ENCODE data around the gene DOK5. TPM values are rescaled to one million over a fixed set of nuclear protein-coding genes. Genes with fewer than 3 reads are reported as not detected.

The DOK5 gene
- total RNA-seq, 2 donors from 2014 or later: 0.14 to 1.2 TPM

- H3K4me1 ChIP-seq (replicated peaks): no peaks in the 10 kb centered on the region
- no peak overlapping the region for H3K4me3 ChIP-seq
- DNase-seq (ENCODE audit: low spot score): no peak
- H3K27ac ChIP-seq: no peak overlapping the region
- H3K9me3 ChIP-seq: no peaks in the 10 kb centered on the region
- TF ChIP-seq POLR2AphosphoS5 (IDR thresholded peaks at IDR 0.05) (no peak), POLR2A (IDR thresholded peaks at IDR 0.05) (no peak)
- TF ChIP-seq, protein P1, sequence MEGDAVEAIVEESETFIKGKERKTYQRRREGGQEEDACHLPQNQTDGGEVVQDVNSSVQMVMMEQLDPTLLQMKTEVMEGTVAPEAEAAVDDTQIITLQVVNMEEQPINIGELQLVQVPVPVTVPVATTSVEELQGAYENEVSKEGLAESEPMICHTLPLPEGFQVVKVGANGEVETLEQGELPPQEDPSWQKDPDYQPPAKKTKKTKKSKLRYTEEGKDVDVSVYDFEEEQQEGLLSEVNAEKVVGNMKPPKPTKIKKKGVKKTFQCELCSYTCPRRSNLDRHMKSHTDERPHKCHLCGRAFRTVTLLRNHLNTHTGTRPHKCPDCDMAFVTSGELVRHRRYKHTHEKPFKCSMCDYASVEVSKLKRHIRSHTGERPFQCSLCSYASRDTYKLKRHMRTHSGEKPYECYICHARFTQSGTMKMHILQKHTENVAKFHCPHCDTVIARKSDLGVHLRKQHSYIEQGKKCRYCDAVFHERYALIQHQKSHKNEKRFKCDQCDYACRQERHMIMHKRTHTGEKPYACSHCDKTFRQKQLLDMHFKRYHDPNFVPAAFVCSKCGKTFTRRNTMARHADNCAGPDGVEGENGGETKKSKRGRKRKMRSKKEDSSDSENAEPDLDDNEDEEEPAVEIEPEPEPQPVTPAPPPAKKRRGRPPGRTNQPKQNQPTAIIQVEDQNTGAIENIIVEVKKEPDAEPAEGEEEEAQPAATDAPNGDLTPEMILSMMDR (IDR thresholded peaks at IDR 0.05): no peak
- intact Hi-C loops (cut with DNase I): no loop called here
- H3K36me3 ChIP-seq: no peaks in the 10 kb centered on the region
- 94% methylated on average over 1 of the region's 1 CpG for WGBS
- no peaks in the 10 kb centered on the region for H3K27me3 ChIP-seq (replicated peaks; ENCODE audit: insufficient read depth)
These were observed 190.4 kb downstream of the DOK5 start for GRCh38 chr20:54665812-54666211.

DNA sequence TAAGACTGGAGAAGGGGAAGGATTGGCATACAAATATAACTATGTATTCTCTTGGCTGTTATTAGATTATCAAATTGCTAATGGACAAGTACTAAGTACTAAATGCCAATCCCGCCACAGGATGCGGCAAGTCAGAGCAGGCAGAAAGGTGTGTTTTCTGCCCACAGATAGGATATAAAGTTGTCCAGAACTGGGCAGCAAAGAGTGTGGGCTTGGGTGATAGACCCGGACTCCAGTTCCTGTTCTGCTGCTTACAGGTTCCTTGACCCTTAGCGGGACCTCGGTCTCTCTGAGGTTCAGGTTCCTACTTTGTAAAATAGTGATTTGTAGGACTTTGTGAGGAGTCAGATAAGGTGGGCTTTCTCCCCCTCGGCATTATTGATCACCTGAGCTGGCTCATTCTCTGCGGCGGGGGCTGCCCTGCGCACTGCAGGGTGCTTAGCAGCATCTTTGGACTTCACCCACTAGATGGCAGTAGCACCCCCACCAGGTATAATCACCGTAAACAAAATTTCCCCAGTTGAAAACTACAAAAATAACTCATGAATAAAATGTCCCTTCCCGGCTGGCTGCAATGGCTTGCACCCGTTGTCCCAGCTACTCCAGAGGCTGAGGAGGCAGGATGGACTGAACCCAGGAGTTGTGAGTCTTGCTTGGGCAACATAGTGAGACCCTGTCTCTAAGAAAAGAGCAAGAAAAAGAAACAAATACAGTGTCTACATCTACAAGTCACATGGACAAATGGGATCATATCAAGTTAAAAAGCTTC lies 193.1 kb downstream of the DOK5 start:
- no peaks in the 10 kb centered on the region for H3K9me3 ChIP-seq
- no peaks in the 10 kb centered on the region for H3K4me1 ChIP-seq (replicated peaks)
- no peaks in the 10 kb centered on the region for H3K36me3 ChIP-seq
- 45% methylated on average over 12 of the region's 12 CpGs for WGBS
- H3K27ac ChIP-seq: no peak overlapping the region
- no peak for DNase-seq (ENCODE audit: low spot score)
- H3K4me3 ChIP-seq: no peak overlapping the region
- H3K27me3 ChIP-seq (replicated peaks; ENCODE audit: insufficient read depth): no peaks in the 10 kb centered on the region
- intact Hi-C loops (cut with DNase I): no loop called here
- TF ChIP-seq, protein P1 (IDR thresholded peaks at IDR 0.05): peak in 2 of 4 experiments; percentile 21 to 42
- TF ChIP-seq POLR2AphosphoS5 (IDR thresholded peaks at IDR 0.05): no peak

GRCh38 chr20:54669040-54669363 lies 193.6 kb downstream of the DOK5 start:
- H3K27ac ChIP-seq: no peak overlapping the region
- no peak for DNase-seq (ENCODE audit: low spot score)
- WGBS: 62% methylated on average over 4 of the region's 4 CpGs
- H3K36me3 ChIP-seq: no peaks in the 10 kb centered on the region
- no peak overlapping the region for H3K4me3 ChIP-seq
- no peaks in the 10 kb centered on the region for H3K9me3 ChIP-seq
- no peaks in the 10 kb centered on the region for H3K4me1 ChIP-seq (replicated peaks)
- TF ChIP-seq POLR2AphosphoS5 (IDR thresholded peaks at IDR 0.05) (no peak), POLR2A (IDR thresholded peaks at IDR 0.05) (no peak)
- TF ChIP-seq, protein P1 (IDR thresholded peaks at IDR 0.05): no peak
- intact Hi-C loops (cut with DNase I): no loop called here
- no peaks in the 10 kb centered on the region for H3K27me3 ChIP-seq (replicated peaks; ENCODE audit: insufficient read depth)

DNA sequence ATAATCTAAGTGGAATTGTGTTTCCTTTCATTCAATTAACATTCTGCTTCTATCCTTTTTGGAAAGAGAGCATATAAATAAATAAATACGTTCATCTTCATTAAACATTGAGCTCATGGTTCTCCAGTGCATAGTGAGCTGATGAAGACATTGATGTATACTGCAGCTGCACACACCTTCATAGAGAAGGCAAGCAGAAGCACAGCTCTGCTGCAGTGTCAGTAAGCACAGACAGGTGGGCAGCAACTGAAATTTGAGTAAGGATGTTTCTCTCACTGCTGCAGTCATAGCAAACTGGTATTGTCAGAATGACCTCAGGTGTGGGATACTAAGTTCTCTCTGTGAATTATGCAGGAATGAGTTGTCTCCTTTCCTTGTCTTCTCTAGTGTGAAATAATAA lies 202.9 kb downstream of the DOK5 start:
- intact Hi-C loops (cut with DNase I): no loop called here
- H3K36me3 ChIP-seq: no peaks in the 10 kb centered on the region
- no peak for TF ChIP-seq POLR2A (IDR thresholded peaks at IDR 0.05)
- no peak for TF ChIP-seq POLR2AphosphoS5 (IDR thresholded peaks at IDR 0.05)
- TF ChIP-seq, protein P1 (IDR thresholded peaks at IDR 0.05): no peak
- H3K27me3 ChIP-seq (replicated peaks; ENCODE audit: insufficient read depth): no peaks in the 10 kb centered on the region
- WGBS: 56% methylated on average over 1 of the region's 1 CpG
- no peaks in the 10 kb centered on the region for H3K4me1 ChIP-seq (replicated peaks)
- H3K4me3 ChIP-seq: no peak overlapping the region
- H3K9me3 ChIP-seq: no peaks in the 10 kb centered on the region
- DNase-seq (ENCODE audit: low spot score): no peak
- no peak overlapping the region for H3K27ac ChIP-seq

DNA sequence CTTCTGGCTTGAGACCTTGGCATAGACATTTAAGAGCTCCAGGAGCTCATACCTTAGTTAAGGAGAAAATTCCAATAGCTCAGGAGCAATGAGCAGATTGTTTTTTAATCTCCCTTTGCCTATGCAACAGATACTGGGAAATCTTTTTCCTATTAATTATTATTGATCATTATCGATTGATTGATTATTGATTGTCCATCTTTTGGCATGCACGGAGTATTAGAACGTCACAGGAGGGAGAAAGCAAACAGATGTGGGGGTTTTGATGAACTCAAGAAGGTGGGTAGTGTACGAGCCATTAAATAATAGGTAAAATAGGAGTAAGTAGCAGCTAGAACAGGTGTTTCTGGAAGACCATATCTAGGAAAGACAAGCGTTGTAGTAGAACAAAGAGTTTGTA lies 205.0 kb downstream of the DOK5 start:
- no peak overlapping the region for H3K4me3 ChIP-seq
- H3K36me3 ChIP-seq: no peaks in the 10 kb centered on the region
- TF ChIP-seq, protein P1 (IDR thresholded peaks at IDR 0.05): no peak
- no peak for TF ChIP-seq POLR2AphosphoS5 (IDR thresholded peaks at IDR 0.05)
- TF ChIP-seq POLR2A (IDR thresholded peaks at IDR 0.05): no peak
- 41% methylated on average over 5 of the region's 5 CpGs for WGBS
- H3K4me1 ChIP-seq (replicated peaks): no peaks in the 10 kb centered on the region
- H3K27ac ChIP-seq: no peak overlapping the region
- intact Hi-C loops (cut with DNase I): no loop called here
- no peaks in the 10 kb centered on the region for H3K27me3 ChIP-seq (replicated peaks; ENCODE audit: insufficient read depth)
- no peaks in the 10 kb centered on the region for H3K9me3 ChIP-seq
- DNase-seq (ENCODE audit: low spot score): no peak

Data from prostate gland (tissue), 2 donors.